Heart right ventricle (tissue), 16 donors: Measurements from ENCODE around the gene MTFMT. TPM values are rescaled to one million over a fixed set of nuclear protein-coding genes. Genes with fewer than 3 reads are reported as not detected.
A peak's percentile ranks its signal among the peaks of the same experiment; 100 is the strongest.

ENCODE experiments used
- ATAC-seq, 8 donors: fragments of 200-7000 bp; cut with Tn5 transposase; one replicate each; pipeline ENCODE4 v1.9.1; 2020; ENCODE audit warnings: mild to moderate bottlenecking in 8 of 8, moderate library complexity in 8 of 8, moderate number of reproducible peaks in 1 of 8
- DNase-seq, 2 donors: peaks; one replicate each; pipeline ENCODE4 v3.0.0-alpha.2; 2020
- H3K27ac ChIP-seq, 10 donors: fragments of 200-600 bp; sonication (generic) in 2 of 10; one replicate each; pipeline versions ENCODE4 v1.5.0 to v1.8.0; 2020 to 2022; ENCODE audit warnings: mild to moderate bottlenecking in 3 of 10
- H3K27me3 ChIP-seq, 7 donors: fragments of 200-600 bp; one replicate each; pipeline ENCODE4 v1.8.0; 2021 to 2022; ENCODE audit warnings: mild to moderate bottlenecking in 2 of 7
- H3K36me3 ChIP-seq, 9 donors: fragments of 200-600 bp; sonication (generic) in 1 of 9; one replicate each; pipeline versions ENCODE4 v1.5.0 to v1.8.0; 2020 to 2022; ENCODE audit warnings: mild to moderate bottlenecking in 2 of 9
- H3K4me1 ChIP-seq, 9 donors: fragments of 200-600 bp; sonication (generic) in 1 of 9; one replicate each; pipeline versions ENCODE4 v1.5.0 to v1.8.0; 2020 to 2022; ENCODE audit warnings: mild to moderate bottlenecking in 4 of 9
- H3K4me3 ChIP-seq, 10 donors: fragments of 200-600 bp; sonication (generic) in 2 of 10; one replicate each; pipeline versions ENCODE4 v1.5.0 to v1.8.0; 2020 to 2022; ENCODE audit warnings: mild to moderate bottlenecking in 7 of 10, moderate library complexity in 2 of 10
- H3K9me3 ChIP-seq, 11 donors: fragments of 200-600 bp in 10 of 11; sonication (generic) in 2 of 11; one replicate each; pipeline versions ENCODE4 v1.5.0 to v1.8.0; 2013 to 2022; ENCODE audit warnings: mild to moderate bottlenecking in 2 of 11, control low read depth in 1 of 11, moderate library complexity in 1 of 11
- WGBS, 2 donors: extraction: QIAGEN DNeasy Blood & Tissue Kit; methylation state at CpG; one replicate each; pipeline ENCODE4 v1.1.7; 2013; ENCODE audit warnings: inconsistent platforms in 1 of 2; 5-methylcytosine and 5-hydroxymethylcytosine counted together
- intact Hi-C, 10 donors: fragments of 100-400 bp; cut with DNase I; formaldehyde crosslinking; loops; one replicate each; pipeline versions ENCODE4 v1.11.1 to v1.14.2; 2022
- polyA plus RNA-seq, 2 donors: library from polyadenylated mRNA; stranded (reverse); fragments of 200-250 nt; gene quantifications; one replicate each; pipeline ENCODE4 v1.2.3, GENCODE V29; 2013
- total RNA-seq, 10 donors: library from RNA; stranded (reverse); fragmentation: NEBNext Ultra II Directional in 3 of 10; extraction: Animal tissue kit (Norgen Biotek cat#: 25700) in 3 of 10; gene quantifications; one replicate each; pipeline versions ENCODE4 v1.2.1 to v1.2.4, GENCODE V29; 2021 to 2023
- TF ChIP-seq, protein P1 (sequence below), 9 donors: fragments of 200-600 bp; sonication (generic) in 2 of 9; IDR thresholded peaks; one replicate each; pipeline versions ENCODE4 v1.5.0 to v1.8.0; 2021 to 2022; ENCODE audit warnings: antibody characterized with exemption in 9 of 9, mild to moderate bottlenecking in 5 of 9, moderate library complexity in 1 of 9
- donor health status: Arrhythmogenic right ventricular cardiomyopathy.
- donor health status: ischemic (EF 13 %, LVEDD 7.1; RV severe dilation, severe dysfunction).
- donor health status: healthy with polysubstance abuse.
- donor health status: DM: no; HTN: yes; CAD: no.
- donor health status: DM: no; HTN: no; CAD: no.
- donor health status: ischemic (EF 25% LVEDD 6.9; RV normal size, moderate dysfunction).
- donor health status: ischemic (EF 25% LVEDD 5.7; RV mildly dilated, moderate dysfunction).
- donor health status: healthy.
- donor health status: DM: yes; HTN: yes; CAD: no.
- donor health status: Ischemic cardiomyopathy.
- donor health status: ischemic (EF 35%, LVEDD 5.7; RV mildly dilated, moderate dysfunction).
- donor health status: nonischemic (EF 11% LVEDD 7.7; RV severe dilation, severe dysfunction).
- donor health status: DM: yes; HTN: yes; CAD: no.
- donor health status: PGD.
- donor health status: ischemic (EF 29% LVEDD 5.4; RV normal size, mild dysfunction).
- donor health status: nonischemic (EF 23%, LVEDD 6.1; RV moderate dilation, normal function).

The MTFMT gene
- total and polyA plus RNA-seq, 12 donors: 5.5 to 21.9 (median 18.2) TPM

DNA sequence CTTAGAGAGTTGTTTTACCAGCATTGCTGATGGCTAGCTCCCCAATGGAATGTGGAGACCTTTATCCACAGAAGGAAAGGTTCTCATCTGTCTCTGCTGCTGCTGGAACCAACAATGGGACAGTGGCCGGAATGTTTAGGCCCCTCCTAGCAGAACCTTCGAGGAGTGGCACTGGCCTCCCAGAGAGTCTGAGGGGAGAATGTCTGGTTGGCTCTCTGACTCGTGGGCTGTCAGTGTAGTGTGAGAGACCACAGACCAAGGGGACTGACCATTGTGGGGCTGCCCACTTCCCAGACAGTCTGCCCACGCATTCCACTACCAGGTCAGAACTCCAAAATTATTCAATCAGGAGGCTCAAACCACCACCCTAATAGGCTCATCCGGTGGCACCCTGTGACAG lies 33.3 kb upstream of the MTFMT start:
- DNase-seq: no peak
- peaks cover 8 to 69% (median 28%) of the 10 kb centered on the region in 9 donors for H3K4me1 ChIP-seq
- WGBS, 2 donors: 68 to 78% methylated on average over 5 of the region's 5 CpGs
- peak overlapping the region in 5 of 10 donors; percentile 7 to 35 (median 15) for H3K27ac ChIP-seq
- no peak for ATAC-seq
- TF ChIP-seq, protein P1, sequence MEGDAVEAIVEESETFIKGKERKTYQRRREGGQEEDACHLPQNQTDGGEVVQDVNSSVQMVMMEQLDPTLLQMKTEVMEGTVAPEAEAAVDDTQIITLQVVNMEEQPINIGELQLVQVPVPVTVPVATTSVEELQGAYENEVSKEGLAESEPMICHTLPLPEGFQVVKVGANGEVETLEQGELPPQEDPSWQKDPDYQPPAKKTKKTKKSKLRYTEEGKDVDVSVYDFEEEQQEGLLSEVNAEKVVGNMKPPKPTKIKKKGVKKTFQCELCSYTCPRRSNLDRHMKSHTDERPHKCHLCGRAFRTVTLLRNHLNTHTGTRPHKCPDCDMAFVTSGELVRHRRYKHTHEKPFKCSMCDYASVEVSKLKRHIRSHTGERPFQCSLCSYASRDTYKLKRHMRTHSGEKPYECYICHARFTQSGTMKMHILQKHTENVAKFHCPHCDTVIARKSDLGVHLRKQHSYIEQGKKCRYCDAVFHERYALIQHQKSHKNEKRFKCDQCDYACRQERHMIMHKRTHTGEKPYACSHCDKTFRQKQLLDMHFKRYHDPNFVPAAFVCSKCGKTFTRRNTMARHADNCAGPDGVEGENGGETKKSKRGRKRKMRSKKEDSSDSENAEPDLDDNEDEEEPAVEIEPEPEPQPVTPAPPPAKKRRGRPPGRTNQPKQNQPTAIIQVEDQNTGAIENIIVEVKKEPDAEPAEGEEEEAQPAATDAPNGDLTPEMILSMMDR (IDR thresholded peaks at IDR 0.05): no peak
- H3K9me3 ChIP-seq: no peaks in the 10 kb centered on the region
- no peak overlapping the region for H3K4me3 ChIP-seq
- intact Hi-C loops: no loop called here
- peaks cover 0 to 31% (median 3%) of the 10 kb centered on the region in 7 donors for H3K27me3 ChIP-seq
- peaks cover 0 to 19% (median 0%) of the 10 kb centered on the region in 9 donors for H3K36me3 ChIP-seq

DNA sequence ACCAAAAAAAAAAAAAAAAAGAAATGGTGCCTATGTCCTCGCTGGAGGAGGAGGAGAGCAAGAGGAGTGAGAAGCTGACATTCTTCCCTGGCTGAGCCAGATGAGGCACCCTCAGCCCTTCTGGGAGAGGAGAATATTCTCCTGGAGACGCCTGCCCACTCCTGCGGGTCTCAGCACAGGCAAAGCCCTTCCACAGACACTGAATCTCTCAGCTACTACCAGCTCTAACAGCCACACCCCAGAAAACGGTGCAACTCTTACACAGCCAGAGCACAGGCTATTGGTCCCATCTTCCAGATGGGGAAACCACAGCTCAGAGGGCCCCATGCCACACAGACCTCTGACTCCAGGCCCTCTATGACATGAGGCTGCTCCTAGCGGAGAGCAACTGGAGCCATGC lies 32.6 kb upstream of the MTFMT start:
- 90 to 93% methylated on average over 5 of the region's 5 CpGs for WGBS, 2 donors
- intact Hi-C loops: no loop called here
- Histone ChIP-seq H3K27ac (peak overlapping the region in 4 of 10 donors; percentile 5 to 60 (median 28)), H3K27me3 (peaks cover 0 to 25% (median 0%) of the 10 kb centered on the region in 7 donors), H3K4me3 (no peak overlapping the region), H3K36me3 (peaks cover 0 to 25% (median 0%) of the 10 kb centered on the region in 9 donors), H3K4me1 (peaks cover 8 to 74% (median 25%) of the 10 kb centered on the region in 9 donors), H3K9me3 (no peaks in the 10 kb centered on the region)
- DNase-seq (no peak), ATAC-seq (no peak)
- TF ChIP-seq, protein P1 (IDR thresholded peaks at IDR 0.05): no peak

DNA sequence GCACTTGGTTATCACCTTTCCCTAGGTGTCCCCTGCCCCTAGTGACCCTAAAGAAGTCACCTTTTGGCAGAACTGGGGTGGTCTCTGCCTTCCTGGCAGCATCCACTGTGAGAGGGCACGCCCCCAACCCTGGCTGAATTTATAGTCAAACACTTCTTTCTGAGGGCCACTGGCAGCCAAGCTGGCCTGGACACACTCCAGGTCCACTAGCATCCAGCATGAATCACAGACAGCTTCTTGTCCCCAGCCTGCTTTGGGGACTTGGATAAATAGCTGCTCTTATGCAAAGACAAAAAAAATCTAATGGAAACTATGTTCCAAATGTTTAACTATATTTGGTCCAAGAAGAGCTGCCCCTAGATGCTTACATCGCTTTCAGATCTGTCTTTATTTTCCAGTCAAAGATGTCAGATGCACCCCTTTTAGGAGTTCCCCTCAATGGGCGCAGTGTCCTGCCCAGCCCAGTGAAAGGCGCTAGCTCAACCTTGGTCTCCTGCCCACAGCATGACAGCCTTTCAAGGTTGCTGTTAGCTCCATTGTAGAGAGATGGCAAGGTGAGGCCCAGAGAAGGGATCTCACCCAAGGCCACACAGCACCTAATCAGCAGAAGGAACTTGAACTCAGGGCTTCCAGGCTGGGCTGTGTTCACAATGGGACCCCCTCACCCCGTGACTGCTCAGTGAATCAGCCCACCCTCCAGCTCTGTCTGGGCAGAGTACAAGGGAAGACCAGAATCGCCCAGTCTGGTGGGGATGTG lies 31.4 kb upstream of the MTFMT start:
- H3K9me3 ChIP-seq: no peaks in the 10 kb centered on the region
- ATAC-seq (peak in 6 of 8 donors; percentile 35 to 46 (median 40)), DNase-seq (peak in 1 of 2 donors; percentile 52)
- H3K36me3 ChIP-seq: peaks cover 0 to 35% (median 0%) of the 10 kb centered on the region in 9 donors
- intact Hi-C loops: no loop called here
- H3K27me3 ChIP-seq: peaks cover 0 to 12% (median 0%) of the 10 kb centered on the region in 7 donors
- H3K4me3 ChIP-seq: no peak overlapping the region
- TF ChIP-seq, protein P1 (IDR thresholded peaks at IDR 0.05): no peak
- H3K27ac ChIP-seq: peak overlapping the region in 8 of 10 donors; percentile 10 to 64 (median 52)
- WGBS, 2 donors: 80 to 85% methylated on average over 6 of the region's 6 CpGs
- H3K4me1 ChIP-seq: peaks cover 7 to 80% (median 30%) of the 10 kb centered on the region in 9 donors

DNA sequence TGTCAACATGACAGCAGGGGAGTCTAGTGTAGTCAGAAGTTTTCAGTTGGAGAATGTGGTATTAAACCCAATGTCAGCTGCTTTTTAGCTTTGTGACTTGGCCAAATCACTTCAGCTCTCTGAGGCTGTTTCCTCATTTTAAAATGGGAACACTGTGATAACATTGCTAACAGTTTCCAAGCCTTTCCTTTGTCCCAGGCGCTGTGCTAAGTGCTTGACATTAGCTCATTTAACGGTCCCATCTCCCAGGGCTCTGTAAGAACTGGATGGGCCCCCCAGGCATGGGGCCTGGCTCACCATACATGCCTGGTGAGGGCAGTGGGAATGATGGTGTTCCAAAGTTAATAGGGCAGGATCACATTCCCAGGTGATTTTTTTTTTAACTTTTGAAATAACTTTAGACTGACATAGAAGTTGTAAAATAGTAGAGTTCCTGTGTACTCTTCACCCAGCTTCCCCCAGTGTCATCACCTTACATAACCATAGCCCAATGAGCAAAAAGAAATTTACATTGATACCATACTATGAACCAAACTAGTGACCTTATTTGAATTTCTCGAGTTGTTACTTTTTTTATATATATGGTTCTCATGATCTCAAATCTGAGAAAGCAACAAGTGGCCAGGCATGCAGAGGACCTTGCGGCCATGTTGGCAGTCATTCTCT lies 30.6 kb upstream of the MTFMT start:
- no peaks in the 10 kb centered on the region for H3K9me3 ChIP-seq
- no peak overlapping the region for H3K4me3 ChIP-seq
- WGBS, 2 donors: 69 to 73% methylated on average over 4 of the region's 4 CpGs
- peak in 4 of 8 donors; percentile 11 to 58 (median 18) for ATAC-seq
- peaks cover 0 to 35% (median 0%) of the 10 kb centered on the region in 9 donors for H3K36me3 ChIP-seq
- DNase-seq: no peak
- intact Hi-C loops: loop anchor here in 4 of 10 donors (5.0 to 10.0 kb wide), 4 partner anchors 37 to 225 kb away; partner anchors contain the start of gene PARP16 (in 1 of the 4)
- H3K4me1 ChIP-seq: peaks cover 9 to 83% (median 36%) of the 10 kb centered on the region in 9 donors
- peak overlapping the region in 7 of 10 donors; percentile 31 to 61 (median 45) for H3K27ac ChIP-seq
- TF ChIP-seq, protein P1 (IDR thresholded peaks at IDR 0.05): no peak
- peaks cover 0 to 5% (median 0%) of the 10 kb centered on the region in 7 donors for H3K27me3 ChIP-seq
